GM19043 (cell line): ENCODE results near the gene ZBTB17.
"Not testable (repeated sequence)": the region's sequence is repeated elsewhere in the genome, so short reads cannot be mapped to it uniquely, and the experiment has no call there.

Source experiments
- ATAC-seq: cut with Tn5 transposase; IDR thresholded peaks from one replicate; pipeline ENCODE4 v1.9.1; 2021; ENCODE audit warnings: low read depth; ENCODE audit not compliant: unreplicated experiment

The ZBTB17 gene

DNA sequence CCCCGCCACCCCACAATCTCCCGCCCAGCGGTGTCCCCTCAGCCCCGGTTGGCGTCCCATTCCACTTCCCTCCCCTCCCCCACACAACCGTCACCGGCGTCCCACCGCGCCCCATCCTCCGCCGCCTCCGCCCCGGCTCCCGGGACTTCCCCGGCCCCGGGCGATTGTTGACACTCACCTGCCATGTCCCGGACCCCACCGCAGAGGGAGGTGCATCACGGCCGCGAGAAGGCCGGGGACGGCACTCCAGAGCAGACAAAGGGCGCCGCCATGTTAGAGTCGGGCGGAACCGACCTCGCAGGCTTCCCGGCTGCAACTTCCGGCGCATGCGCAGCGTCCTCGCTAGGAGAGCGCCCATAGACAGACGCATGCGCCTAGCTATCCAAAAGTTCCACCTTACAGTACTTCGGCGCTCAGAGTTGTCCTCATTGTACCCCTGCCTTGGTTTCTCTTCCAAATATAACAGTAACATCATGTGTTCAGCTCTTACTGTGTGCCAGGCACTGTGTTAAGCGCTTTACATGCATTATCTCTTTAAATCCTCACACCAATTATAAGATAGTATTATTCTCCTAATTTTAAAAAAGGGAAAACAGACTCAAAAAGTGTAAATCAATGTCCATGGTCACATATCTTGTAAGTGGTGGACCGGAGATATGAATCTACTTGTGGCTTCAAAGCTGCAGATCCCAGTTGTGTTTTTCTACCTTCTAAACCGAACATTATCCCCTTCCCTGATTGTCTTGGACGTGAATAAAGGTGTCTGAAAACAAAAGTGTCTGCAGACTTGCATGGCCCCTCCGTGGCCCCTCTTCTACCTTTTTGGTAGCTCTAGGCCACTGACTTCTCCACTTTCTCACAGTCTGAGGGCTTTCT, at the start of gene ZBTB17:
TSS of gene ZBTB17 (minus strand) at position 297 of the 876 bp plus-strand sequence. CDS start 27,606 bp downstream, outside the sequence.
- peak; percentile 65 for ATAC-seq

DNA sequence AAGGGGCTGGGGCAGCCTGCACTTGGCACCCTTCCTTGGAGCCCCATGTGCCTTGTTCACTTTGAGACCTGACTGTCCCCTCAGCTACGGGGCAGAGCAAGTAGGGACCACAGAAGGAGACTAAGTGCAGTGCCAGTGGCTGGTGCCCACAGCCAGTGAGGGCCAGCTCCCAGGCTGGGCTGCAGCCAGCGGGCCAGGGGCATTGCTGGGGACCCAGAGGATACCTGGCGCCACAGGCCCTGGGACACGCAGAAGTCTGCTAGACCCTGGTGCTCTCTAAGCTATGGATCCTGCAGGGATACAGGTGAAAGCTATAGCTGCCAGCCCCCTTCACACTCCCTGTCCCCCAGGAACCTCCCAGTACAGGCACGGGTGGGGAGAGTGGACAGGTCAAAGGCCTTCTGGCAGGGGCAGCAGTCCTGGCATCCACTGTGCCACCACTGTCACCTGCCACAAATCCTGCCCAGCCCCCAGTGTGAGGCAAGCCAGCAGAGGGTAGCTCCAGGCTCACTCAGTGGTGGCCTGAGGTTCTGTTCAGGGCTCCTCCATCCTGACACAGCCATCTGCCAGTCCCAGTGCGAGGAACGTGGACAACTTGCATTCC, 47.3 kb upstream of the ZBTB17 start:
- no peak for ATAC-seq

DNA sequence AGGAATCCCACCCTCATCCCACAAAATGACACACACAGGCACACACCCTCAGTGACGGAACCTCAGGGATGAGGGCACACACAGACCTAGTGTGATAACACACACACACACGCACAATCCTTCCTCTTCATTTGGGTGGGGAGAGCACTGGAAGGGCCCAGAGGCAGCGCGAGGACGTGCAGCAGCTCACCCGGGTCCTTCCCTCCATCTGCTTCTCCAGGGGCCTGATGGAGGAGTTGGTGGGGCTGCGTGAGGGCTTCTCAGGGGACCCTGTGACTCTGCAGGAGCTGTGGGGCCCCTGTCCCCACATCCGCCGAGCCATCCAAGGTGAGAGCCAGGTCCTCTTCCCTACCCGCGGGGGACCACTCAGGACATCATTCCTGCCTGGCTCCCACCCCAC, 46.5 kb upstream of the ZBTB17 start:
- no peak for ATAC-seq

DNA sequence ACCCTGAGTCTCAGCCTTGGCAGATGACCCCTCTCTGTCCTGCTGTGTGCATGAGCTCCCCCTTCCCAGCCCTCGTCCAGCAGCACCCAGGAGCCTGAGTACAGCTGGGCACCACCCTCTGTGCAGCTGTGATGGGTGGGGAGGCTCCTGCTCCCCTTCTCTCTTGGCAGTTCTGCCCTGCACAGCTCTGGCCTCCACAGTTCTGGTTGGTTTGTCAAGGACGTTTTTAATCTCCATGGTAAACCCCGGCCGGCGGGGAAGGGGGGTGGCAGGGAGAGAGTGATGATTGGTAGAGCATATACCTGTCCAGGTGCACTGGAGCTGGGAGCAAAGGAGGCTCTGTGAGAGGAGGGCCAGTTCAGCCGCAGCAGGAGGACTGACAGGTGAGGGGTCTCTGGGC, 45.8 kb upstream of the ZBTB17 start, which contains the start of gene CLCNKA:
TSS of gene CLCNKA (plus strand) at position 356 of the 400 bp plus-strand sequence. CDS start 584 bp downstream, outside the sequence.
- no peak for ATAC-seq

DNA sequence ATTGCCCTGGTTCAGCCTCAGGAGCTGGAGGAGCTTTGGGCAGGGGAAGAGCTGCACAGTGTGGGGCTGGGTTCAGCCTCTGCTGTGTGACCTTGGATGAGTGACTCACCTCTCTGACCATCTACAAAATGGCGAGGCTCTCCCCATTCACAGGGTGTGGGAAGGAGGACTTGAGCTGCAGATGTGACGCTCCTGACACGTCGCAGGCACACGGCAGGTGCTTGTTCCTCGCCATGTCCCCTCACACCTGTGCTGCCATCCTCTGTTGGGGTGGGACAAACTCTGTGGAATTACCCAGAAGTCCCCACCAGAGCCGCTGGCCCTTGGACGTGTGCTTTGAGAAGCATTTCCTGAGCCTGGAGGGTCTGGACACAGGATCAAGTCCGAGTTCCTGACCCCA, 45.0 kb upstream of the ZBTB17 start:
- ATAC-seq: not testable (repeated sequence)

DNA sequence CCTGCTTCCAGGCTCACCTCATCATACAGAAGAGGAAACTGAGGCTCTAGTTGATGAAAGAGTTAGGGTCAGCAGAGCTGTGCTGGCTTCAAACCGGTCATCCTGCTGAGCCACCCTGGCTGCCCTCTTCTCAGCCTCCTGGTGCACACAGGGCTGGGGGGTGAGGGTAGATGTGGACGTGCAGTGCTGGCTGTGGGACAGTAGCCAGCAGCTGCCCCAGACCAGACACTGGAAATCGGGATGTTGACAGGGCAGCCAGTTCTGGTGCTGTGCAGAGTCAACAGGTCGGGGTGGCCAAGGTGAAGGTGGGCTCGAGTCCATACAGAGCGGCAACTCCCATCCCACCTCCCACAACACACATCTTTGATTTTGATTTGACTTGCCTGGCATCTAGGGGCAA, 44.4 kb upstream of the ZBTB17 start:
- ATAC-seq: no peak

DNA sequence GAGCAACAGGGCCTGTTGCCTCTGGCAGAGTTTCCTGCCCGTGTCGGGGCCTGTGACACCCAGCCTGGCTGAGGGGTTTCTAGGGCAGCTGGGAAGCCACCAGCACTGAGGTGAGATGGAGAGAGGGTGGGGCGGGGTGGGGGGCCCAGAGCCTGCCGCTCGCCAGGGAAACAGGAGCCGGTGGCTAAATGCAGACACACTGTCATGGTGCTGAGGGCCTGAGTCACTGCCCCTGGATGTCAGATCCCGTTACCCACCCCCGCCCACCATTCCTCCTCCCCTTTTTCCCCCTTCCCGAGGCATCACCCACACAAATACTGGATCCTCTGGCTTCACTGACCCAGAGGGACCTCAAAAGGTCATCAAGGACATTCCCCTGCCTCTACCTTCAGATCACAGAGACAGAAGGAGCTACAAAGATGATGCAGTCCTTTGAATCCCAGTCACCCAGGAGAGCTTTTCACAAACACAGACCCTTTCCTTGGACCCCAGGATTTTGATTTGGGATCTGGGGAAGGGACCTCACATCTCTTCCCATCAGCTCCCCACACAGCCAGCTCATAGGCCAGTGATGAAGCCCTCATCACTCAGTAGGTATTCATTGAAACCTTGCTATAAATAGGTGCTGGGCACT, 43.9 kb upstream of the ZBTB17 start:
- no peak for ATAC-seq

DNA sequence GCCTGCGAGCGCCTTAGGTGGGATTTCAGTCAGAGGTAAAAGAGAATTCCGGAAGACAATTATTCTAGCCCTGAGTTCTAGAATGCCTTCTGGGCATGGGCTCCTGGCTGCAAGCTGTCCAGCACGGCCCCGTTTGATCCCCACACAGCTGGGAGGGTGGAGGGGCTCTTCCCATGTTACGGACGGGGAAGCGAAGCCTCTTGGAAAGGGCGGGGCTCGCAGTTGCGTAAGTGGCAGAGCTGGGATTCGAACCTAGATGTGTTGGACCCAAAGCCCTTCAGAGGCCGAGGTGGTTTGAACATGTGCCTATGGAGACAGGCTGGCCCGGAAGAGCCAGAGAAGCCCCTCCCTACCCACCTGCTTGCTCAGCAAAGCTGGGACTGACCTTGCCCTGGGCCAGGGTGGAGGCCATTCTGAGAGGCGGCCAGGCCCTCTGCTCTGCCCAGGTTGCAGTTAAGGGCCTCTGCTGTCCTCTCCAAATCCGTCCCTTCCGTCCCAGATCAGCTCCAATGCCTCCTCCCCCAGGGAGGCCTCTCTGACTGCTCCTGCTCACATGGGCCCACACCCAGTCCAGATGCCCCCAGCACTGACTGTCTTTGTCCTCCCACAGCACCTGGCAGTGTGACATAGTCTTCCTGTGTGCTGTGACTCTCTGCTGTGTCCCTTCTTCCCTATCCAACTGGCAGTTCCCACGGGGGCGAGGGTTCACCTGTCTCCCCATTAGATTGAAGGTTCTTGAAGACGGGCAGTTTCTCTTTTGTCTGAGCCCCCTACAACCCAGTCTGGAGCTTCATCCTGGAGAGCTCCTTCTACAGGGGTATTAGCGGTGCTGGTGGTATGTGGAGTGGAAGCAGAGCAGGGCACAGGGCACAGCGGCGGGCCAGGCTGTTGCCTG, 43.1 kb upstream of the ZBTB17 start:
- ATAC-seq: no peak

DNA sequence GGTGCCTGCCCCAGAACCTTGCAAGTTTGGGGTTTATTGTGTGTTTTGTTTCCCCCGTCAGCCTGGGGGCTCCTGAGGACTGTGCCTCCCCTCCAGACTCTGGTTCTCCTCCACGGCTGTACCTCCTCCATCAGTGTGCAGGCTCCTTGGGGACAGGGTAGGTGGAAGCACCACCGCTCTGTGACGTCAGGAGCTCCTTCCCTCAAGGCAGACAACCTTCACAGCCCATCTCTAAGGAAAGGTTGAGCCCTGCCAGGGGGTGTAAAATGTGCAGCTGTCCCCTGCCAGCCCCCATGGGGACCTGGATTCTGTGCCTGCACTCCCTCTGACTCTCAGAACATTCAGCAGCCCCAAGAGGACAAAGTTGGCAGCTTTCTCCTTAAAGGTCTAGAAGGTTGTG, 42.4 kb upstream of the ZBTB17 start:
- ATAC-seq: no peak

DNA sequence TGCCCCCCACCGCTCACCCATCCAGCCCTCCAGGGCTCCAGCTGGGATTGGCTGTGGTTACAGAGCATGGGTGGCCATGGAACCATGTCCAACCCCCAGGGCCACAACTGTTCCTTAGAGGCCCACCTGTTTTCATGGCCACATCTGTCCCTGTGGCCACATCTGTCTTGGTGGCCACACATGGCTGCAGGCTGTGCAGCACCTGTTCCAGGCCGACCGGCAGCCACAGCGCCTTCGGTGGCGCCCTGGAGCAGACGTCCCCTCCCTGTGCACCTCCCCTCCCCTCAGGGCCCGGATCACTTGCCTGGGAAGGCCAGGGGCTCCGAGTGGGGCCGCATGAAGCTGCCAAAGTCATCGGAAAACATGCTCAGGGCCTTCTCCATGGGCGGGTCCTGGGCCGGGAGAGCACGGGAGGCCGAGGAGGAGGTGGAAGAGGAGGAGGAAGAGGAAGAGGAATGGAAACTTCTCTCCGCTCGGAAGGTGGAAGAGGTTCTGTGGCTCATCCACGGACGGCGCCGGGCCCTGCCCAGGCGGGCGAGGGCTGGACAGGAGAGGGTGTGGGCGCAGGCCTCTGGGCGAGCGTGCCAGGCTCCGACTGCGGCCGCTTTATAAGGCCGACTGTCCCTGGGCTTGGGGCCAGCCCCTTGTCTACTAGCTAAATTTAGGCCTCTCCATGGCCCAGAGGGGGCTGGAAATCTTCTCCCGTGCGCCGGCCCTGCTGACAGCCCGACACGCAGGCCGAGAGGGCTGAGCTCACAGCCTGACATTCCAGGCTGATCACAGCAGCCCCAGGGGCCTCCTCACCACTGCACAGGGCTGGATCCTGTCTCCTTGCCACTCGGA, 41.8 kb upstream of the ZBTB17 start, which contains the start of gene HSPB7:
TSS of gene HSPB7 (minus strand) at position 583 of the 843 bp plus-strand sequence. CDS start at position 503, 80 bp downstream.
- ATAC-seq: no peak

DNA sequence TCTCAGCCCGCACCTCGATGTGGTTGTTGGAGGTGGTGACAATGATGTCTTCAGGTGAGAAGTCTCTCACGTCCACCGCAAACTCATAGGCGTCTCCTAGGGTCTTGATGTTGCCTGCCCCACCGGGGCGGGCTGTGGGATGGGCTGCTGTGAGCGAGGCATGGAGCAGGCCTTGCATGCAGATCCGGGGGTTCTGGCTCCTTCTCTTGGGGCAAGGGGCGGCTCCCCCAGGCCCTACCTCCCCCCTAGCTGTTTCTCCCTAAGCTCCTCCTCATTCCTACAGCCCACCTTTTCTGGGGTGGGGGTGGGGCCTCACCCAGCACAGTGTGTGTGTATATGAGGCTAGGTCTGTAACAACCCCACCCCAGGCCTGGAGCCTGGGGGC, 41.2 kb upstream of the ZBTB17 start:
- ATAC-seq: no peak

DNA sequence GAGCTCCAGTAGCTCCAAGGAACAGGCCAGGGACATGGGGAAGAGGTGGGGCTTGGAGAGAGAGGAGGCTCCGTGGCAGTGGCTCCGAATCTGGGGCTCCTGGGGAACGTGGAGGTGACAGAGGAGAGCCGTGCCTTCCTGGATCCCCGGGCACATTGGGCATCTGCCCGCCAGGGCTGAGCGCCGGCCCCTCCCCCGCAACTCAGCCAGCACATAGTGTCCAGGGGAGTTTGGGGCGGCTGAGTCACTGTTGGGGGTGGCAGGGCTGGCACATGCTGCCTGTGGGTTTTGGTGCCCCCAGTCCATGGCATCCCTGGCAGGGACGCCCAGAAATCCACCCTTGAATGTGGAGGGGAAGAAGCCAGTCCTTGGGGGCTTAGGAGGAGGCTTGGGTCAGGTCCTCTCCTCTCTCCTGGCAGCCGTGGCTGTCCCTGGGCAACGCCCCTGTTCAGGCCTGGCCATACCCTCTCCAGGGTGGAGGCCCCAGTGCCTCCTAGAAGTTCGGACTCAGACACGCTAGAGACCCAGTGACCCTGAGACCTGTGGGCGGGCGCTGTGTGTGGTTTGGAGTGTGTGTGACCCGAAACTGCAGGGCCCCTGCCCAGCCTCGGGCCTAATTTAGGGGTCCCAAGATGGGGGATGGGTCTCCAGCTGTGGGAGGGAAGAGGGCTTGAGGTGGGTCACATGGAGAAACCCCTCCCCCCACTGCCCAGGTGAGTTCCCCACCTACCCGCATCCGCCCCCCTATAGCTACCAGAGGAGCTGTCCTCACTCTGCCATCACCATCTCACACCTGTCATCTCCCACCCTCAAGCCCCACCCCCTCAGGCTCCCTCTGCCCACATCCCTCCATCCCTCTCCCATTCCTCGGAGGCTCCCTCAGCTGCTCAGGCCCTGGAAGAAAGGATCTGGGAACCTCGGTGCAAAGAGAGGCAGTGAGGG, 40.3 kb upstream of the ZBTB17 start:
- ATAC-seq: no peak

DNA sequence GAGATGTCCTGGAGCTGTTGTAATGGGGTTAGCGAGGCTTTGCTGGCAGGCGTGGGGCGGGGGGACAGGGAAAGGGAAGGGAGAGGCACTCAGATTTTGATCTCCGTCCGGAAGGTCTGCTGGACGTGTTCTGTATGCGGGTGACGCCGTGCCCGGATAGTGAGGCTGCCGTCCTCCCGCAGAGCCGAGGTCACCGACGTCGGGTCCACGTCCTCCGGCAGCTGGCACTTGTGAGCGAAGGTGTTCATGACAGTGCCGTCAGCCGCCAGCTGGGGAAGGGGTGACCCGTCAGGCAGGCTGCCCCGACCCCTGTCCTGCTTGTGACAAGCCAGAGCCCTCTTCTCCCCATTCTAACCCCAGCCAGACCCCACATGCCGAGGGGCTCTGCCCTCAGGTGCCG, 39.6 kb upstream of the ZBTB17 start:
- ATAC-seq: no peak

DNA sequence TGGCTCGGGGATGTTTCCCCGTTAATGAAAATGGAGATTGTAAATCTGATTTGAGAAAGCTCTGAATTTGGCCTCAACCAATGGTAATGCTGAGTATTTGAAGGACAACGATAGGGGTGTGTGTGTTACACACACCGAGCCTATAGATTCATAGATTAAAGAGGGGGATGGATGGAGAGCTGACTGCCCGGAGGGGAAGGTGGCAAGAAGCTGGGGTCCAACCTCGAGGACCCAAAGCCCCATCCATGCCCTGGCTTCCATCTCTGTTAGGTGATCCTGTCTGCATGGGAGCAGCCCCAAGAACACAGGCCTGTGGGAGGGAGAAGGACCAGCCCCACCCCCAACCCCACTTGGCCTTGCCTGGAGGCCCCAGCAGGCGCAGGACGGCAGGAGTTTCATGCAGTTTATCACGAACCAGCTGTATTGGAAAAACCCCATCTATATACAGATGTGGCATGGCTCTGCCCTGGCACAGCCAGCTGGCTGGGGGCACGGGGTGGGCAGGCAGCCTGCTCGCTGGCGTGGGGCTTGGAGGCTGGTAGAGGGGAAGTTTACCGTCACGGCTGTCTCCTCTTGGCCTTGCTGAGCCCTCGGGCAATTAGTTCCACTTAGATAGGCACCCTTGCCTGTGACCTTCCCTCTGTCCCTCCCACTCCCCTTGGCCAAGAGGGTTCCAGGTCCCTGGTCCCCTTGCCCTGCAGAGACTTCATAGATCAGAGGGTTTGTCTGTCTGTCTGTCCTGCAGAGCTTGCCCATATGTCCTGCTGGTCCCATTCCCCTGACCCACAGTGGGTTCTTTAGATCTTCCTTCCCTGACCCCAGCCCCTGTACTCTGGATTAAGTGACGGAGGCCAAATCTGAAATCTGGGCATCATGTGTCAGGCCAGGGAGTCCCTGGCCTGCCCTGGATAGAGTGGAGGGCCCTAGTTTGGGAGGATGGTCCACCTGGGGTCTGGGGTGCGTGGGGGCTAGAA, 38.9 kb upstream of the ZBTB17 start:
- ATAC-seq: no peak

DNA sequence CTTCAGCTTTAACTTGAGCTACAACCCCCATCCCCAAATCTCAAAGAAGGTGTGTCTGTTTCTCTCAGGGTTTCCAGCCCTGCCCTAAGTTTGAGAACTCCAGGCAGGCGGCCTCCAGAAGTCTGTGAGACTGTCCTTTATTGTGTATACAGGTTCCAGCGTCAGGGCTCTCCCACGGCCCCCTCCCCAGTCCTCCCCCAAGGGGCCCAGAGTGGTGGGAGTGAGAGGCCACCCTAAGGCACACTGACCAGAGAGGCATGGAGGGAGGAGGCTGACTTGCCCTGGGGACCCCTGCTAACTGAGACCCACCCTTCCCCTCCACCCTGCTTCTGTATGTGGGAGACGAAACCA, 38.0 kb upstream of the ZBTB17 start:
- no peak for ATAC-seq

DNA sequence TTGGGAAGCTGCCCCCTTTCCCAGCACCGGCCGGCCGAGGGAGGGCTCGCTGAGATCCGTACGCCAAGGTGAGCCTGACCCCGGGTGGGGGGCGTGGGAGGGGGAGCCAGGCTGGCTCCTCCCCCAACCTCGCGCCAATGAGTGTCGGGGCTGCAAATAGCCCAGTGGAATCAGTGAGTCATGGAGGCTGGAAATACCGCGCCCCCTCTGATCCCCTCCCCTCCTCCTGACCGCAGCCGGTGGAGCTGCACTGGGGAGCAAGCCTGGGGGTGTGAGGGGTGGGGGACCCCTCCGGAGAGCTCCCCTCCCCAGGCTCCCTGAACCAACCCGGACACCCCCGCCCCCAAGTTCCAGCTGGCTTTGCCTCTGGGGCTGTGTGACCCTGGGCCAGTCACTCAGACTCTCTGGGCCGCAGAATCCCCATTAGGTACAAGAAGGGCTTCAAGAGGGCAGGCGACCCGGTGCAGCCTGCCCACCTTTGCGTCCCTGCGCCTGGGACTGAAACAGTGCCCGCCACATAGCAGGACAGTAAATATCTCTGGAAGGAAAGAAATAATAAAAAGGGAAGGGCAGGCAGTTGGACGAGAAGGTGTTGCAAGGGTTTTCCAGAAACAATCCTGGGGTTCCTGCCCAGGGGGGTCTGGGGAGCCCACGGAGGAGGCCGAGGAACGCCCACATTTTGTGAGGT, 37.5 kb upstream of the ZBTB17 start:
- no peak for ATAC-seq
